ENCODE results near the gene PMEL. TPM values are rescaled to one million over a fixed set of nuclear protein-coding genes. Genes with fewer than 3 reads are reported as not detected.

Gene PMEL
- total and polyA plus RNA-seq, 9 of the 15 experiments (the other 6 are each of a cell fraction or from before 2014, with no cell fraction given): 0.36 to 2.0 (median 0.98) TPM

GRCh38 chr12:55940065-55940732, 25.6 kb downstream of the PMEL start (continued):
- no peak for TF ChIP-seq ID3 (CRISPR knock-in tag; IDR thresholded peaks at IDR 0.05)
- TF ChIP-seq ID3 (tag; IDR thresholded peaks at IDR 0.05): no peak
- TF ChIP-seq NEUROD1 (IDR thresholded peaks at IDR 0.05; ENCODE audit: borderline replicate concordance, low read depth, low read length, partially characterized antibody): peak; percentile 19
- TF ChIP-seq ZNF57 (CRISPR knock-in tag; IDR thresholded peaks at IDR 0.05): no peak
- TF ChIP-seq TOE1 (IDR thresholded peaks at IDR 0.05; ENCODE audit: borderline replicate concordance): 0 out of 2 replicates have a peak, but pooled peaks have one; percentile 34
- TF ChIP-seq TOE1 (CRISPR knock-in tag; IDR thresholded peaks at IDR 0.05; ENCODE audit: borderline replicate concordance, low read depth): no peak
- no peak for TF ChIP-seq TAL1 (IDR thresholded peaks at IDR 0.05)
- peak; percentile 53; the same call in 1 of the 2 replicates for TF ChIP-seq ATF7 (IDR thresholded peaks at IDR 0.05)
- TF ChIP-seq ZNF398 (CRISPR knock-in tag; IDR thresholded peaks at IDR 0.05): no peak
- peak; percentile 48; the same call in 1 of the 2 replicates for TF ChIP-seq MTA3 (IDR thresholded peaks at IDR 0.05; ENCODE audit: borderline replicate concordance)
- TF ChIP-seq OTX1 (CRISPR knock-in tag; IDR thresholded peaks at IDR 0.05): no peak
- no peak for TF ChIP-seq XRCC4 (IDR thresholded peaks at IDR 0.05; ENCODE audit: extremely low read depth, insufficient read depth, insufficient read length)
- 0 out of 2 replicates have a peak, but pooled peaks have one; percentile 46 for TF ChIP-seq MAX (CRISPR knock-in tag; IDR thresholded peaks at IDR 0.05)
- TF ChIP-seq SP1 (CRISPR knock-in tag; IDR thresholded peaks at IDR 0.05): peak; percentile 37; the same call in 1 of the 2 replicates
- TF ChIP-seq KLF13 (tag; IDR thresholded peaks at IDR 0.05; ENCODE audit: borderline replicate concordance, low read depth): peak; percentile 22; the same call in 1 of the 2 replicates
- TF ChIP-seq REST (IDR thresholded peaks at IDR 0.05; ENCODE audit: borderline replicate concordance): peak; percentile 80; the same call in 1 of the 2 replicates
- TF ChIP-seq REST (CRISPR knock-in tag; IDR thresholded peaks at IDR 0.05; ENCODE audit: low read depth): no peak
- TF ChIP-seq ZNF121 (CRISPR knock-in tag; conservative IDR thresholded peaks at IDR 0.05): no peak
